CD14-positive monocyte (primary cell): ENCODE data around the gene GRIK4. TPM values are rescaled to one million over a fixed set of nuclear protein-coding genes. Genes with fewer than 3 reads are reported as not detected.

Experiments used
- DNase-seq, 3 donors: peaks; one replicate each; pipeline ENCODE4 v3.0.0-alpha.2; 2011 to 2022
- H2AFZ ChIP-seq: 2 replicates; pipeline ENCODE4 v1.6.0; 2012; ENCODE audit warnings: mild to moderate bottlenecking, low read depth, low read length, inconsistent platforms; ENCODE audit not compliant: insufficient read depth, poor library complexity, severe bottlenecking
- H3K27ac ChIP-seq, 2 donors: 1 replicate in 1 of 2; 2 replicates in 1 of 2; pipeline ENCODE4 v1.5.1; 2012 to 2013; ENCODE audit warnings: low read length in 2 of 2, control low read depth in 1 of 2, inconsistent platforms in 1 of 2, low read depth in 1 of 2, mild to moderate bottlenecking in 1 of 2
- H3K27me3 ChIP-seq, 2 donors: one replicate each; pipeline versions ENCODE4 v1.6.0 to v1.6.1; 2011 to 2013; ENCODE audit warnings: low read length in 2 of 2; ENCODE audit not compliant: control insufficient read depth in 2 of 2, insufficient read depth in 2 of 2
- H3K36me3 ChIP-seq, 2 donors: replicated peaks in 1 of 2; 1 replicate in 1 of 2; 2 replicates in 1 of 2; pipeline versions ENCODE4 v1.5.1 to v1.6.1; 2012 to 2013; ENCODE audit warnings: low read length in 2 of 2, control low read depth in 1 of 2, inconsistent platforms in 1 of 2, mild to moderate bottlenecking in 1 of 2; ENCODE audit not compliant: insufficient read depth in 2 of 2, control insufficient read depth in 1 of 2
- H3K4me1 ChIP-seq, 2 donors: 1 replicate in 1 of 2; 2 replicates in 1 of 2; pipeline versions ENCODE4 v1.5.1 to v1.6.1; 2012 to 2013; ENCODE audit warnings: low read length in 2 of 2, control low read depth in 1 of 2, inconsistent platforms in 1 of 2, mild to moderate bottlenecking in 1 of 2, moderate library complexity in 1 of 2; ENCODE audit not compliant: insufficient read depth in 2 of 2, control insufficient read depth in 1 of 2
- H3K4me2 ChIP-seq: replicated peaks from 2 replicates; pipeline ENCODE3; 2012; ENCODE audit warnings: low read length, moderate library complexity, mild to moderate bottlenecking; ENCODE audit not compliant: poor library complexity, severe bottlenecking; ENCODE audit errors: extremely low read depth
- H3K4me3 ChIP-seq, 3 experiments: fragments of 200-600 bp in 1 of 3; sonication (generic) in 1 of 3; replicated peaks in 1 of 3; 1 replicate in 2 of 3; 2 replicates in 1 of 3; pipeline ENCODE4 v1.5.1; 2011 to 2013; ENCODE audit warnings: low read length in 3 of 3, mild to moderate bottlenecking in 3 of 3, control low read depth in 2 of 3, low read depth in 2 of 3, inconsistent platforms in 1 of 3, moderate library complexity in 1 of 3
- H3K79me2 ChIP-seq: 2 replicates; pipeline ENCODE4 v1.6.0; 2012; ENCODE audit warnings: mild to moderate bottlenecking, control low read depth, inconsistent platforms, low read length, moderate library complexity; ENCODE audit not compliant: insufficient read depth
- H3K9ac ChIP-seq: 2 replicates; pipeline ENCODE4 v1.6.0; 2017; ENCODE audit warnings: low read length, mild to moderate bottlenecking; ENCODE audit not compliant: insufficient read depth, poor library complexity, severe bottlenecking
- H3K9me3 ChIP-seq, 2 donors: replicated peaks in 1 of 2; 1 replicate in 1 of 2; 2 replicates in 1 of 2; pipeline versions ENCODE4 v1.5.1 to v1.6.1; 2012 to 2013; ENCODE audit warnings: low read length in 2 of 2, control low read depth in 1 of 2; ENCODE audit not compliant: control insufficient read depth in 1 of 2, insufficient read depth in 1 of 2
- H4K20me1 ChIP-seq: 2 replicates; pipeline ENCODE4 v1.6.0; 2012; ENCODE audit warnings: mild to moderate bottlenecking, low read length, control low read depth, moderate library complexity; ENCODE audit not compliant: insufficient read depth
- H3K27ac Mint-ChIP-seq, 7 donors: one replicate each; pipeline ENCODE4 v1.8.0; 2020; ENCODE audit warnings: mild to moderate bottlenecking in 7 of 7, mixed read lengths in 7 of 7, moderate library complexity in 6 of 7, inconsistent platforms in 2 of 7
- H3K27me3 Mint-ChIP-seq, 3 donors: one replicate each; pipeline ENCODE4 v1.8.0; 2021 to 2022; ENCODE audit warnings: low read depth in 3 of 3, mild to moderate bottlenecking in 3 of 3, mixed read lengths in 3 of 3, moderate library complexity in 3 of 3, inconsistent platforms in 1 of 3
- H3K36me3 Mint-ChIP-seq, 2 donors: one replicate each; pipeline ENCODE4 v1.8.0; 2020; ENCODE audit warnings: mixed read lengths in 2 of 2, inconsistent platforms in 1 of 2, mild to moderate bottlenecking in 1 of 2
- H3K4me1 Mint-ChIP-seq: one replicate; pipeline ENCODE4 v1.8.0; 2020; ENCODE audit warnings: mild to moderate bottlenecking, mixed read lengths
- H3K4me3 Mint-ChIP-seq, 2 donors: one replicate each; pipeline ENCODE4 v1.8.0; 2020; ENCODE audit warnings: mild to moderate bottlenecking in 2 of 2, mixed read lengths in 2 of 2, moderate library complexity in 1 of 2
- H3K9me3 Mint-ChIP-seq, 7 donors: one replicate each; pipeline ENCODE4 v1.8.0; 2020 to 2022; ENCODE audit warnings: mixed read lengths in 7 of 7, mild to moderate bottlenecking in 6 of 7, moderate library complexity in 6 of 7, inconsistent platforms in 2 of 7
- WGBS: methylation state at CpG from one replicate; pipeline ENCODE4 v1.1.5; 2013; ENCODE audit warnings: missing lambda C conversion rate; ENCODE audit not compliant: insufficient coverage; 5-methylcytosine and 5-hydroxymethylcytosine counted together
- intact Hi-C, 2 donors: fragments of 100-400 bp; cut with micrococcal nuclease; formaldehyde crosslinking; loops; one replicate each; pipeline versions ENCODE4 v1.15.0 to v1.15.1; 2023
- polyA plus RNA-seq, 3 donors: library from polyadenylated mRNA; depleted of rRNA in 1 of 3; unstranded in 2 of 3; stranded (reverse) in 1 of 3; fragments of 300-500 nt in 2 of 3; fragments of >200 nt in 1 of 3; fragmentation: Illumina TruSeq in 2 of 3; gene quantifications; 1 replicate in 2 of 3; 2 replicates in 1 of 3; pipeline ENCODE4 v1.2.3, GENCODE V29; 2012 to 2021
- TF ChIP-seq, protein P1 (sequence below): fragments of 200-600 bp; IDR thresholded peaks from one replicate; pipeline ENCODE4 v1.8.0; 2022; ENCODE audit warnings: antibody characterized with exemption, mild to moderate bottlenecking

The GRIK4 gene
- polyA plus RNA-seq, 3 donors = not detected

GRCh38 chr11:120667281-120667680, 155.7 kb downstream of the GRIK4 start:
- Mint-ChIP-seq H3K27me3 (peaks cover 4 to 19% (median 12%) of the 10 kb centered on the region in 3 donors), H3K36me3 (no peaks in the 10 kb centered on the region), H3K4me3 (no peak overlapping the region), H3K9me3 (peaks cover 0 to 5% (median 0%) of the 10 kb centered on the region in 7 donors), H3K4me1 (no peaks in the 10 kb centered on the region), H3K27ac (no peak overlapping the region)
- Histone ChIP-seq H3K4me1 (no peaks in the 10 kb centered on the region), H3K9ac (no peak overlapping the region), H4K20me1 (no peaks in the 10 kb centered on the region), H3K4me3 (no peak overlapping the region), H3K27ac (no peak overlapping the region), H3K27me3 (no peaks in the 10 kb centered on the region), H3K4me2 (no peak overlapping the region), H3K79me2 (no peaks in the 10 kb centered on the region), H3K9me3 (no peaks in the 10 kb centered on the region), H3K36me3 (no peaks in the 10 kb centered on the region), H2AFZ (no peak overlapping the region)
- TF ChIP-seq, protein P1, sequence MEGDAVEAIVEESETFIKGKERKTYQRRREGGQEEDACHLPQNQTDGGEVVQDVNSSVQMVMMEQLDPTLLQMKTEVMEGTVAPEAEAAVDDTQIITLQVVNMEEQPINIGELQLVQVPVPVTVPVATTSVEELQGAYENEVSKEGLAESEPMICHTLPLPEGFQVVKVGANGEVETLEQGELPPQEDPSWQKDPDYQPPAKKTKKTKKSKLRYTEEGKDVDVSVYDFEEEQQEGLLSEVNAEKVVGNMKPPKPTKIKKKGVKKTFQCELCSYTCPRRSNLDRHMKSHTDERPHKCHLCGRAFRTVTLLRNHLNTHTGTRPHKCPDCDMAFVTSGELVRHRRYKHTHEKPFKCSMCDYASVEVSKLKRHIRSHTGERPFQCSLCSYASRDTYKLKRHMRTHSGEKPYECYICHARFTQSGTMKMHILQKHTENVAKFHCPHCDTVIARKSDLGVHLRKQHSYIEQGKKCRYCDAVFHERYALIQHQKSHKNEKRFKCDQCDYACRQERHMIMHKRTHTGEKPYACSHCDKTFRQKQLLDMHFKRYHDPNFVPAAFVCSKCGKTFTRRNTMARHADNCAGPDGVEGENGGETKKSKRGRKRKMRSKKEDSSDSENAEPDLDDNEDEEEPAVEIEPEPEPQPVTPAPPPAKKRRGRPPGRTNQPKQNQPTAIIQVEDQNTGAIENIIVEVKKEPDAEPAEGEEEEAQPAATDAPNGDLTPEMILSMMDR = no peak
- DNase-seq = no peak
- WGBS = 78% methylated on average over 13 of the region's 14 CpGs
- intact Hi-C loops = no loop called here

- Histone ChIP-seq H3K27ac (no peak overlapping the region), H3K4me2 (no peak overlapping the region), H2AFZ (no peak overlapping the region), H3K9ac (no peak overlapping the region), H3K27me3 (no peaks in the 10 kb centered on the region), H3K36me3 (no peaks in the 10 kb centered on the region), H4K20me1 (no peaks in the 10 kb centered on the region), H3K4me3 (no peak overlapping the region), H3K4me1 (no peaks in the 10 kb centered on the region), H3K9me3 (no peaks in the 10 kb centered on the region), H3K79me2 (no peaks in the 10 kb centered on the region)
- TF ChIP-seq, protein P1 = no peak
- Mint-ChIP-seq H3K4me3 (no peak overlapping the region), H3K9me3 (peaks cover 0 to 5% (median 0%) of the 10 kb centered on the region in 7 donors), H3K4me1 (no peaks in the 10 kb centered on the region), H3K36me3 (no peaks in the 10 kb centered on the region), H3K27ac (no peak overlapping the region), H3K27me3 (peaks cover 4 to 14% (median 14%) of the 10 kb centered on the region in 3 donors)
- no peak for DNase-seq
- no CpG with 5 or more reads among the region's 1 CpG for WGBS
- intact Hi-C loops = no loop called here
Observed at GRCh38 chr11:120667934-120668333, 156.4 kb downstream of the GRIK4 start.
